Activated CD4-positive, alpha-beta T cell treated with anti-CD3 and anti-CD28 coated beads for 4 hours (primary cell): ENCODE measurements around the gene HNRNPA1.
"Not testable (repeated sequence)": the region's sequence is repeated elsewhere in the genome, so short reads cannot be mapped to it uniquely, and the experiment has no call there.

Experiments
- DNase-seq, 2 donors: peaks; one replicate each; pipeline ENCODE4 v3.0.0-alpha.2; 2020

Gene HNRNPA1

GRCh38 chr12:54277823-54278276 lies 2.7 kb upstream of the HNRNPA1 start:
- DNase-seq, result no peak

- DNase-seq, result no peak
Observed at GRCh38 chr12:54279227-54279631, 1.3 kb upstream of the HNRNPA1 start.

- DNase-seq, result peak; percentile 100
Observed at GRCh38 chr12:54279632-54280467, 676 bp upstream of the HNRNPA1 start, which contains the start of gene CBX5. Gene CBX5, minus strand, starts transcription at chr12:54280122. Its CDS starts 22,472 bp downstream, at chr12:54257650.

GRCh38 chr12:54281261-54281638 lies 724 bp downstream of the HNRNPA1 start:
- not testable (repeated sequence) for DNase-seq

GRCh38 chr12:54281694-54282093 lies 1.2 kb downstream of the HNRNPA1 start:
- DNase-seq, result not testable (repeated sequence)

GRCh38 chr12:54282949-54283593 lies 2.5 kb downstream of the HNRNPA1 start:
- DNase-seq, result no peak

GRCh38 chr12:54284070-54284780 lies 3.7 kb downstream of the HNRNPA1 start:
- not testable (repeated sequence) for DNase-seq

GRCh38 chr12:54285150-54286041 lies 4.9 kb downstream of the HNRNPA1 start:
- no peak for DNase-seq

- DNase-seq, result no peak
Observed at GRCh38 chr12:54286042-54287030, 5.8 kb downstream of the HNRNPA1 start.

GRCh38 chr12:54287261-54288157 lies 7.0 kb downstream of the HNRNPA1 start:
- no peak for DNase-seq

GRCh38 chr12:54292083-54292930 lies 11.8 kb downstream of the HNRNPA1 start:
- DNase-seq, result no peak

- no peak for DNase-seq
Observed at GRCh38 chr12:54292931-54293241, 12.4 kb downstream of the HNRNPA1 start.

- peak; percentile 44 to 57 for DNase-seq
Observed at GRCh38 chr12:54294152-54294952, 13.8 kb downstream of the HNRNPA1 start.

GRCh38 chr12:54294953-54295566 lies 14.5 kb downstream of the HNRNPA1 start:
- DNase-seq, result no peak

GRCh38 chr12:54296393-54297099 lies 16.0 kb downstream of the HNRNPA1 start:
- DNase-seq, result no peak

- DNase-seq, result no peak
Observed at GRCh38 chr12:54298904-54299303, 18.4 kb downstream of the HNRNPA1 start.
